CD4-positive, alpha-beta T cell treated with Interleukin-10 for 1 hour (primary cell): ENCODE measurements around the gene NWD2.
"Not testable (repeated sequence)": the region's sequence is repeated elsewhere in the genome, so short reads cannot be mapped to it uniquely, and the experiment has no call there.

Experiments
- DNase-seq: peaks from one replicate; pipeline ENCODE4 v3.0.0-alpha.2; 2020

Gene NWD2

DNA sequence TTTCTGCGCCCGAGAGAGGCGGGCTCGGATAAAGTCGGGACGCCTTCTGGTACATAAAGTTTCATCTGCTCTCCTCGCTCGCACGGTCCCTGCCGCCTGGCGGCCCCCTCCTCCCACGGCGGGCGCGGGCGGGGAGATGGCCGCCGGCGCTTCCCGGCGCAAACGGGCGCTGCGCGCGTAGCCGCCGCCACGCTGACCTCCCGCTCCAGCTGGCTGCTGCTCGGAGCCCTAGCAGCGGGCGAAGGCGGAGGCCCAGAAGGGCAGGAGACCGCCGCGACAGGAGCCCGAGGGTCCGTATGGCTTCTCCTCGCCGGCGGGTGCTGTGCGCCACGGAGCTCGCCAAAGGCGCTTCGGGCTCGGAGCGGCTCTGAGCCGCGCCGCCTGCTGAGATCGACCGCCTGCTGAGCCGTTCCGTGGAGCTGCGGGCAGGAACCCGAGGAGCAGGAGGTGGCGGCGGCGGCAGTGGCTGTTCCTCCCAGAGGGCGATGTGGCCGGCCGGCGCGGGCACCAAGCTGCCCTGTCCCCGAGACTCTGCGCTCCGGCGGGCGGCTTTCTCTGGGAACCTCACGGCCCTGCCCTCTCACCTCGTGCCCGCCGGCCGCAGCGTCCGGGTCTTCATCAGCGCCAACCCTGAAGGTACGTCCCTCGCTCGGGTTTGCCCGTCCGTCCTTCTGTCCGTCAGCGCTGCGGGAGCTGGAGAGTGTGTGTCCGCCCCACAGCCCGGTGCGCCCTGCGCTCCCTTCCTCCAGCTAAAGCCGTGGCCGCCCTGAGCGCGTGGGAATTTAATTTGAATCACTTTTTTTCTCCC lies at the start of gene NWD2:
TSS of gene NWD2 (plus strand) at position 161 of the 808 bp plus-strand sequence. CDS start at position 486, 325 bp downstream.
- no peak for DNase-seq

DNA sequence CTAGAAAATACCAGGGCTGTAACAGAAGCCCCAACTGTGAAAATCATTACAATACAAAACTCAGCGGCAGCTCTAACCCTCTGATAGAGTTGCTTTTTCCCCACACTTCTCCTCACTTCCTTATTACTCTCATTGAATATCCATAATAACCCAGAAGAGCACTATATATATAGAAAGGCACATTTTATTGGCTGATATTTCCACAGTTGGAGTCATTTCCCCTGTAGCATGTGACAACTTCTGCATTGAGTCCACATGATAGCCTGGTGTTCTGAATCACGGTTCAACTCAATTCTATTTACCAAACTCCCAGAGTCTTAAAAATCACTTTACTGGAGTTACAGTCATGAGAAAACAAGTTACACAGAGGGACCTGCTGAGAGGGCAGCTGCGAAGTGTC lies 46.6 kb upstream of the NWD2 start:
- no peak for DNase-seq

DNA sequence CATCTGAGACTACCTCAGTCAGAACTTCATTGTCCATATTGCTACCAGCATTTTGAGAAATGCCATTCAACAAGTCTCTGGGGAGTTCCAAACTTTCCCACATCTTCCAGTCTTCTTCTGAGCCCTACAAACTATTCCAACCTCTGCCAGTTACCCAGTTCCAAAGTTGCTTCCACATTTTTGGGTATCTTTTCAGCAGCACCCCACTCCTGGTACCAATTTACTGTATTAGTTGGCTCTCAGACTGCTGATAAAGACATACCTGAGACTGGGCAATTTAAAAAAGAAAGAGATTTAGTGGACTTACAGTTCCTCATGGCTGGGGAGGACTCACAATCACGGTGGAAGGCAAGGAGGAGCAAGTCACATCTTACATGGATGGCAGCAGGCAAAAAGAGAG lies 39.8 kb upstream of the NWD2 start:
- DNase-seq = not testable (repeated sequence)

DNA sequence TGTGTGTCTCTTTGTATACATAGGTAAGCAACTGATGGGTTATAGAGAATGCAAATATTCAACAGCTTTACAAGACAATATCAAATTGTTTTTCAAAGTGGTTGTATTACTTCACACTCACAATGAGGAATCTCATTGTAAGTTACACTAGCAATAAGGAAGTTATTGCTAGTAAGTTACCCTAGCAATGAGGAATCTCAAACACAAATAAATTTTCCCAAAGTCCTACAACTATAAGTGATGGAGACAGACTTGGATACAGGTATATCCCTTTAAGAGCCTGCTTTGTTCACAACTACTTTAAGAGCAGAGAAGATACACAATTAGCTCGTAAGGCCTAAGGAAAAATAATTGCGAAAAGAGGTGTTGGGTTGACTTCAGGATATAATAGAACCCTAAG lies 28.3 kb upstream of the NWD2 start:
- DNase-seq = no peak

- no peak for DNase-seq
These were observed 25.3 kb upstream of the NWD2 start for GRCh38 chr4:37219242-37219641.

GRCh38 chr4:37219990-37220389 lies 24.6 kb upstream of the NWD2 start:
- no peak for DNase-seq

DNA sequence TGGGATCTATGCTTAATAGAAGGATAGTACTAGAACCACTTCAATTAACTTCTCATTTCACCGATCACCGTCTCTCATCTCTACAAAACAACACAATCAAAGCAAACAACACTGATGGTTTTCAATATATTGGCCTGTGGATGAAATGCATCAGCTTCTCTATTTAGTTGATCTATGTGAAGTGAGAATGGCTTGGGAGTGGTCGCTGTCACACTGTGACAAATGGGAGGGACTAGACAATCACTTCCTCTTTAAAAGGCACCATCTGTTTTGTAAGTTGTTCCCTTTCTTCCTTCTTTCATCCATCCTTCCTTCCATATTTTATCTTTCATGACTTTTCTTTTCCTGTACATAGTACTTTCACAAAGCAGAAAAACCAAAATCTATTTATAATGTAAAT lies 23.9 kb upstream of the NWD2 start:
- no peak for DNase-seq

DNA sequence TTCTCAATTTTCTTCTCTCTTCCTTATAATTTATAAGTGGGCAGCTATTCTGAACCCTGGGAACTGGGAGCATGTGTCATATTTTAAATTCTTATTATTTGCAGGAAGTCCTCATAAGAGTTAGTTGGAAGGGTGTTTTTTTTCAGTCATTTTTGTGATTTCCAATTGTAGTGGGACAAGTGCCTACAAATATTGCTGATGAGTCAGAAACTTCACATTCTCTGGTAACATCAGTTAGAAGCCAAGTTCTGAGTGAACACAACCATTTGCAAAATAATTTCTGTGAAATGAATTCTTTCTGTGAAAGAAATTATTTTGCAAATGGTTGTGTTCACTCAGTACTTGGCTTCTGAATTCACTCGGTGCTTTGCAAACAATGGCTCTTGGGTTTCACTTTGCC lies 20.8 kb upstream of the NWD2 start:
- DNase-seq = no peak

- DNase-seq = no peak
These were observed 19.7 kb upstream of the NWD2 start for GRCh38 chr4:37224854-37225253.

- DNase-seq = no peak
These were observed 18.8 kb upstream of the NWD2 start for GRCh38 chr4:37225778-37226177.

GRCh38 chr4:37232315-37232714 lies 12.2 kb upstream of the NWD2 start:
- DNase-seq = no peak

DNA sequence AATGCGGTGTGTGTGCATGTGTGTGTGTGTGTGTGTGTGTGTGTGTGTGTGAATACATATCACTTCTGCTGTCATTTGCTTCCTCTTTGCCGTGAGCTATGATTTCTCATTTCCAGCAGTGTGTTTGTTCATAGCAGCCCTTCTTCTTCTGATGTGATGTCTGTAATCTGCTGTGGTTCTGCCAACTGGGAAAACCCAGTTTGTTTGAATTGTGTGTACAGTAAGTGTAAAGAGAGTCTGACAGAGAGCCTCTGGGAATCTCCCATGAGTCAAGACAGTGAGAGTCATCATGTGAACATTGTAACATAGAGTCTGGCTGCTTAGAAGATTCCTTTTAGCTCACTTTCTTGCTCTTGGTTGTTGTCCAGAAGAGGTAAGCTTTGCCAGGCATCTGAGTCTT lies 8.4 kb upstream of the NWD2 start:
- no peak for DNase-seq

DNA sequence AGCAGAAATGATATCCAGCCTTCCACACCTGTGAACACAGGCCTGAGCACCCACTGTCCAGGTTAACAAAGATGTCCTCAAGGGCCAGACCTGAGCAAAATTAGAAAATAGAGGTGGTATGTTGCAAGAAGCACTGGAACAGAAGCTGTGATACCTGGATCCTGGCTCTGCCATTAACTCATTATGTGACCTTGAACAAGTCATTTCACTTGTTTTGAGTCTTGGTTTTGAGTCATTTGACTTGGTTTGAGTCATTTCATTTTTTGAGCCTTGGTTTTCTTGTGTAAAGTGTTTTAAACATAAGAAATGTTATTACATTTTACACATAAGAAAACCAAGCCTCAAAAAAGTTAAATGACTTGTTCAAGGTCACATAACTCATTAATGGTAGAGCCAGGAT lies 2.9 kb upstream of the NWD2 start:
- DNase-seq = no peak

DNA sequence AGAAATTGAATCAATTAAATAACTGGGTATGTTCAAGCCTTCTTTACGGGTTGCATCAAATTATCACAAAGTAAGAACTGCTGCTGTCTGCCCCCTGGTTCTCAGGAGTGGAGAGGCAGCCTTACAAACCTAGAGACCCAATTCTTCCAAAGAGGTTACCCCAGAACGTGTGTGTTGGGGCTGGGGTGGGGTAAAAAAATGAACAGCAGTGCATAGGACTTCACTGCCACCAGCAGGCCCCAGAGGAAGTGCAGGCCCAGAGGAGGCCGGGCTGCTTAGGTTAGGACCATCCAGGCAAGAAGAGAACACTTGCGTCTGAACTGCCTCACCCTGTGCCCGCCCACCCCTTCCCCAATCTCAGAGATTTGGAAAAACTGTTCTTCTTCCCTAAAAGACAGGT lies 1.5 kb upstream of the NWD2 start:
- DNase-seq = no peak

- DNase-seq = no peak
These were observed 591 bp upstream of the NWD2 start for GRCh38 chr4:37243722-37244582.

GRCh38 chr4:37245391-37245954 lies 930 bp downstream of the NWD2 start:
- DNase-seq = no peak

DNA sequence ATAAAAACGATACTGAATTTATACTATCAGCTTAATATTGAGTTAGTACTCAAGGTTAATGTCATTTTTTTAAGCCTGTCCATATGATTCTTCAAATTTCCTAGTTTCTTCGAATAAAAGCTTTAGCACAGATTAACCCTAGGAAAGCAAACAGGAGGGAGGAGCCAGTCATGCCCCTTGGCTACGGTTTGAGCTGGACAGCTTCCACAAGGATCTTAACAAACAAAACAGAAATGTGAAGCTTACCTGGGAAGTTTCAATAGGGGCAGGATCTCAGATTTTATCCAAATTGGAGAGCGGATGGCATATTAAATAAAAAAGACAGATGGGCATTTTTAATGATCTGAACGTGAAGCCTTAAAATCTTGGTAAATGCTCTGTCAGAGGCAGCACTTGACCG lies 2.3 kb downstream of the NWD2 start:
- DNase-seq = no peak

DNA sequence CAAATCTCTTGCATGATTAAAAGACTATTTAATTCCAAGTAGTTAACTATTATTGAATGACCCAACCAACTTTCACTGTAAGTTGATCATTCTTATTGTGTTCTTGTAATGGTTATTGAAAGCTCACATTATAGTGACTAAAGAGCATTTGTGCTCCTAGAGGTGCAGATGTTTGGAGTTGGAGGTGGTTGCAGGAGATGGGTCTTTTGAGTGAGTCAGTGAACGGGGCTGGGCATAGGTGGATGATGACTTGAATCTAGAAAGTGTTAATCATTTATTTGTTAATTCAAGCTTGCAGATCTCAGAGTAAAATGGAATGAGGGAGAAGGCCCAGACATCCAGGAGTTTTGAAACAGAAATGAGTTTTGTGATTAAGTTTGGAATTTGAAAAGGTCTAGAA lies 13.7 kb downstream of the NWD2 start:
- no peak for DNase-seq

- no peak for DNase-seq
These were observed 23.8 kb downstream of the NWD2 start for GRCh38 chr4:37268319-37268718.

- DNase-seq = no peak
These were observed 34.6 kb downstream of the NWD2 start for GRCh38 chr4:37279121-37279520.

- no peak for DNase-seq
These were observed 35.5 kb downstream of the NWD2 start for GRCh38 chr4:37279894-37280592.

GRCh38 chr4:37299468-37299867 lies 54.9 kb downstream of the NWD2 start:
- DNase-seq = no peak

DNA sequence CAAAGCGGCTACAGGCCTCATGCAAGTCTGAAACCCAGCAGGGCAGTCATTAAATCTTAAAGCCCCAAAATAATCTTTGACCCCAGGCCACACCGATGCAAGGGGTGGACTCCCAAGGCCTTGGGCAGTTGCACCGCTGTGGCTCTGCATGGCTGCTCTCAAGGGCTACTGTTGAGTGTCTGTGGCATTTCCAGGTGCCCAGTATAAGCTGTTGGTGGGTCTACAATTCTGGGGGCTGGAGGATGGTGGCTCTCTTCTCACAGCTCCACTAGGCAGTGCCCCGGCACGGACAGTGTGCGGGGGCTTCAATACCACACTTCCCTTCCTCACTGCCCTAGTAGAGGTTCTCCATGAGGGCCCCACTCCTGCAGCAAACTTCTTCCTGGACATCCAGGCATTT lies 60.1 kb downstream of the NWD2 start:
- DNase-seq = no peak
